Mucosa of descending colon (tissue), 3 donors: Measurements from ENCODE around the gene TLL1. TPM values are rescaled to one million over a fixed set of nuclear protein-coding genes. Genes with fewer than 3 reads are reported as not detected.

Source experiments
- ATAC-seq: fragments of 200-7000 bp; cut with Tn5 transposase; one replicate; pipeline ENCODE4 v1.9.1; 2020; ENCODE audit warnings: mild to moderate bottlenecking, moderate library complexity
- DNase-seq, 3 donors: peaks; one replicate each; pipeline ENCODE4 v3.0.0-alpha.2; 2020
- H3K36me3 ChIP-seq: fragments of 200-600 bp; one replicate; pipeline ENCODE4 v1.8.0; 2021; ENCODE audit warnings: low read depth, mild to moderate bottlenecking
- H3K4me1 ChIP-seq: fragments of 200-600 bp; one replicate; pipeline ENCODE4 v1.8.0; 2021; ENCODE audit warnings: low read depth, mild to moderate bottlenecking
- H3K4me3 ChIP-seq: fragments of 200-600 bp; one replicate; pipeline ENCODE4 v1.8.0; 2021; ENCODE audit warnings: mild to moderate bottlenecking
- H3K9me3 ChIP-seq: fragments of 200-600 bp; one replicate; pipeline ENCODE4 v1.8.0; 2021; ENCODE audit warnings: mild to moderate bottlenecking
- CTCF ChIP-seq: fragments of 200-600 bp; IDR thresholded peaks from one replicate; pipeline ENCODE4 v1.8.0; 2022; ENCODE audit warnings: antibody characterized with exemption, mild to moderate bottlenecking
- intact Hi-C, 2 donors: fragments of 100-400 bp; cut with DNase I in 1 of 2; cut with micrococcal nuclease in 1 of 2; formaldehyde crosslinking; loops; one replicate each; pipeline versions ENCODE4 v1.11.0 to v1.11.1; 2022; cut with DNase I, micrococcal nuclease
- total RNA-seq, 3 donors: library from RNA; stranded (reverse); fragmentation: NEBNext Ultra II Directional in 2 of 3; extraction: Animal tissue kit (Norgen Biotek cat#: 25700) in 2 of 3; gene quantifications; one replicate each; pipeline versions ENCODE4 v1.2.1 to v1.2.4, GENCODE V29; 2021 to 2023
- donor health status: DM: no; HTN: no; CAD: no; lungs with moderate emphysema.
- donor health status: DM: no; HTN: no; CAD: no.
- donor health status: DM: no; HTN: yes; CAD: no.

TLL1 gene
- total RNA-seq, 3 donors from 2014 or later, result 2.4 to 4.8 (median 2.5) TPM

- H3K4me1 ChIP-seq, result no peaks in the 10 kb centered on the region
- intact Hi-C loops, result no loop called here
- no peak for ATAC-seq
- no peak for TF ChIP-seq CTCF
- H3K36me3 ChIP-seq, result no peaks in the 10 kb centered on the region
- no peaks in the 10 kb centered on the region for H3K9me3 ChIP-seq
- no peak overlapping the region for H3K4me3 ChIP-seq
- DNase-seq, result no peak
Measured at GRCh38 chr4:165855191-165855590, 17.8 kb upstream of the TLL1 start.

GRCh38 chr4:165861363-165861762 is 11.7 kb upstream of the TLL1 start:
- intact Hi-C loops, result no loop called here
- Histone ChIP-seq H3K36me3 (no peaks in the 10 kb centered on the region), H3K9me3 (no peaks in the 10 kb centered on the region), H3K4me1 (no peaks in the 10 kb centered on the region), H3K4me3 (no peak overlapping the region)
- ATAC-seq (no peak), DNase-seq (no peak)
- no peak for TF ChIP-seq CTCF

- no peaks in the 10 kb centered on the region for H3K4me1 ChIP-seq
- no peaks in the 10 kb centered on the region for H3K36me3 ChIP-seq
- no peak for ATAC-seq
- H3K9me3 ChIP-seq, result no peaks in the 10 kb centered on the region
- TF ChIP-seq CTCF, result no peak
- no peak for DNase-seq
- intact Hi-C loops, result no loop called here
- no peak overlapping the region for H3K4me3 ChIP-seq
Measured at GRCh38 chr4:165864271-165864670, 8.8 kb upstream of the TLL1 start.

GRCh38 chr4:165866019-165866650 is 6.9 kb upstream of the TLL1 start:
- intact Hi-C loops, result no loop called here
- H3K4me1 ChIP-seq, result no peaks in the 10 kb centered on the region
- TF ChIP-seq CTCF, result no peak
- no peak for DNase-seq
- ATAC-seq, result no peak
- no peak overlapping the region for H3K4me3 ChIP-seq
- no peaks in the 10 kb centered on the region for H3K36me3 ChIP-seq
- no peaks in the 10 kb centered on the region for H3K9me3 ChIP-seq

GRCh38 chr4:165867961-165868360 is 5.1 kb upstream of the TLL1 start:
- H3K4me1 ChIP-seq, result no peaks in the 10 kb centered on the region
- H3K4me3 ChIP-seq, result no peak overlapping the region
- intact Hi-C loops, result no loop called here
- ATAC-seq (no peak), DNase-seq (no peak)
- no peaks in the 10 kb centered on the region for H3K36me3 ChIP-seq
- H3K9me3 ChIP-seq, result no peaks in the 10 kb centered on the region
- TF ChIP-seq CTCF, result no peak
